HEK293 (cell line): ENCODE data around the gene CPT1C.

Experiments
- CTCF ChIP-seq: fragments of 450-650 bp; formaldehyde crosslinking; IDR thresholded peaks from 2 replicates; pipeline ENCODE4 v1.5.1; 2016; ENCODE audit warnings: missing biosample characterization, missing genetic modification characterization
- GLI4 ChIP-seq: fragments of 450-650 bp; formaldehyde crosslinking; IDR thresholded peaks from 2 replicates; pipeline ENCODE4 v1.5.1; 2016; ENCODE audit warnings: missing biosample characterization, missing genetic modification characterization
- KLF10 ChIP-seq: fragments of 450-650 bp; IDR thresholded peaks from 2 replicates; pipeline ENCODE4 v1.5.1; 2018; ENCODE audit warnings: missing biosample characterization, mild to moderate bottlenecking, missing genetic modification characterization
- SP2 ChIP-seq: fragments of 450-650 bp; formaldehyde crosslinking; IDR thresholded peaks from 2 replicates; pipeline ENCODE4 v1.5.1; 2016; ENCODE audit warnings: missing biosample characterization, missing genetic modification characterization
- ZBTB21 ChIP-seq: fragments of 450-650 bp; formaldehyde crosslinking; IDR thresholded peaks from 2 replicates; pipeline ENCODE4 v1.5.1; 2017; ENCODE audit warnings: missing biosample characterization, missing genetic modification characterization
- ZNF155 ChIP-seq: fragments of 450-650 bp; formaldehyde crosslinking; IDR thresholded peaks from 2 replicates; pipeline ENCODE4 v1.5.1; 2016; ENCODE audit warnings: missing biosample characterization, missing genetic modification characterization
- ZNF202 ChIP-seq: fragments of 450-650 bp; formaldehyde crosslinking; IDR thresholded peaks from 2 replicates; pipeline ENCODE4 v1.5.1; 2016; ENCODE audit warnings: missing biosample characterization, missing genetic modification characterization, borderline replicate concordance
- ZNF48 ChIP-seq: fragments of 450-650 bp; formaldehyde crosslinking; IDR thresholded peaks from 2 replicates; pipeline ENCODE4 v1.5.1; 2016; ENCODE audit warnings: missing biosample characterization, missing genetic modification characterization
- ZNF704 ChIP-seq: fragments of 450-650 bp; formaldehyde crosslinking; IDR thresholded peaks from 2 replicates; pipeline ENCODE4 v1.5.1; 2016; ENCODE audit warnings: missing biosample characterization, missing genetic modification characterization
- ZNF777 ChIP-seq: fragments of 450-650 bp; formaldehyde crosslinking; IDR thresholded peaks from 2 replicates; pipeline ENCODE4 v1.5.1; 2017; ENCODE audit warnings: missing biosample characterization, missing genetic modification characterization, borderline replicate concordance

GRCh38 chr19:49657493-49658138, 33.3 kb upstream of the CPT1C start:
- TF ChIP-seq SP2 (tag by site-specific recombination) (no peak), ZNF777 (no peak), CTCF (tag by site-specific recombination) (no peak), KLF10 (tag by site-specific recombination) (no peak), GLI4 (no peak), ZNF202 (no peak), ZNF155 (tag by site-specific recombination) (no peak), ZNF704 (tag by site-specific recombination) (no peak), ZBTB21 (no peak), ZNF48 (tag by site-specific recombination) (no peak)
